K562 (cell line): ENCODE measurements around the gene MADD.

Source experiments
- FOXJ3 ChIP-seq: sonication (generic); formaldehyde crosslinking; IDR thresholded peaks from 2 replicates; pipeline ENCODE4 v1.4.0; 2020; ENCODE audit warnings: mild to moderate bottlenecking, missing genetic modification reagents
- HCFC1 ChIP-seq: IDR thresholded peaks from 2 replicates; pipeline ENCODE4 v1.6.1; 2012; ENCODE audit warnings: low read depth, low read length, improper control_type of control experiment
- JUND ChIP-seq, 2 experiments: IDR thresholded peaks; 2 replicates in 1 of 2; 3 replicates in 1 of 2; pipeline ENCODE4 v1.6.1; 2011; ENCODE audit warnings: borderline replicate concordance in 2 of 2, low read depth in 2 of 2, low read length in 2 of 2, improper control_type of control experiment in 1 of 2, missing biosample characterization in 1 of 2, missing genetic modification characterization in 1 of 2, missing genetic modification reagents in 1 of 2
- NFIC ChIP-seq: fragments of 450-650 bp; IDR thresholded peaks from 2 replicates; pipeline ENCODE4 v1.6.1; 2017; ENCODE audit warnings: mild to moderate bottlenecking, inconsistent platforms
- NR2C2 ChIP-seq, 2 experiments: fragments of 200-800 bp in 1 of 2; sonication (Bioruptor generic) in 1 of 2; sonication (generic) in 1 of 2; formaldehyde crosslinking in 1 of 2; IDR thresholded peaks; 2 replicates each; pipeline versions ENCODE4 v1.6.1 to v1.8.0; 2016 to 2022; ENCODE audit warnings: mild to moderate bottlenecking in 1 of 2, missing compliant biosample characterization in 1 of 2, missing genetic modification characterization in 1 of 2, missing genetic modification reagents in 1 of 2
- POLR2AphosphoS5 ChIP-seq: IDR thresholded peaks from 2 replicates; pipeline ENCODE4 v1.6.1; 2011; ENCODE audit warnings: mild to moderate bottlenecking, low read depth, low read length, moderate library complexity; ENCODE audit not compliant: control insufficient read depth, insufficient read depth
- RB1 ChIP-seq: fragments of 450-650 bp; IDR thresholded peaks from 2 replicates; pipeline ENCODE4 v1.6.1; 2017; ENCODE audit warnings: low read depth, mild to moderate bottlenecking
- TAF1 ChIP-seq: IDR thresholded peaks from 2 replicates; pipeline ENCODE4 v1.6.1; 2011; ENCODE audit warnings: mild to moderate bottlenecking, low read length, moderate library complexity; ENCODE audit not compliant: insufficient read depth, control insufficient read depth, severe bottlenecking; ENCODE audit errors: extremely low read depth
- TAF15 ChIP-seq: fragments of 200-400 bp; formaldehyde crosslinking; IDR thresholded peaks from 2 replicates; pipeline ENCODE4 v1.6.1; 2017; ENCODE audit warnings: mild to moderate bottlenecking, low read depth, low read length, moderate library complexity
- TRIM24 ChIP-seq, 2 experiments: fragments of 450-650 bp; IDR thresholded peaks; 2 replicates each; pipeline ENCODE4 v1.6.1; 2016
- YY1 ChIP-seq, 3 experiments: IDR thresholded peaks; 2 replicates each; pipeline ENCODE4 v1.6.1; 2011; ENCODE audit warnings: low read length in 2 of 3, mild to moderate bottlenecking in 2 of 3, moderate library complexity in 2 of 3, borderline replicate concordance in 1 of 3, control low read depth in 1 of 3, low read depth in 1 of 3; ENCODE audit not compliant: insufficient read depth in 3 of 3, insufficient replicate concordance in 2 of 3, control insufficient read depth in 1 of 3, insufficient read length in 1 of 3; ENCODE audit errors: extremely low read depth in 1 of 3
- ZNF408 ChIP-seq: fragments of 250-450 bp; sonication (Bioruptor Pico); IDR thresholded peaks from 2 replicates; pipeline ENCODE4 v1.4.0; 2020; ENCODE audit warnings: low read depth, mild to moderate bottlenecking, moderate library complexity
- ZNF436 ChIP-seq: fragments of 250-450, 450-650 bp; sonication (Bioruptor Pico); formaldehyde crosslinking; IDR thresholded peaks from 2 replicates; pipeline ENCODE4 v1.7.0; 2020; ENCODE audit warnings: mild to moderate bottlenecking
- TF ChIP-seq, protein P1 (sequence below), 3 experiments: IDR thresholded peaks in 2 of 3; conservative IDR thresholded peaks in 1 of 3; 2 replicates each; pipeline ENCODE4 v1.5.1; 2011 to 2012; ENCODE audit warnings: low read length in 3 of 3, mild to moderate bottlenecking in 3 of 3, control low read depth in 2 of 3, improper control_type of control experiment in 1 of 3, inconsistent platforms in 1 of 3, low read depth in 1 of 3, mixed read lengths in 1 of 3, moderate library complexity in 1 of 3; ENCODE audit not compliant: insufficient read depth in 2 of 3

DNA sequence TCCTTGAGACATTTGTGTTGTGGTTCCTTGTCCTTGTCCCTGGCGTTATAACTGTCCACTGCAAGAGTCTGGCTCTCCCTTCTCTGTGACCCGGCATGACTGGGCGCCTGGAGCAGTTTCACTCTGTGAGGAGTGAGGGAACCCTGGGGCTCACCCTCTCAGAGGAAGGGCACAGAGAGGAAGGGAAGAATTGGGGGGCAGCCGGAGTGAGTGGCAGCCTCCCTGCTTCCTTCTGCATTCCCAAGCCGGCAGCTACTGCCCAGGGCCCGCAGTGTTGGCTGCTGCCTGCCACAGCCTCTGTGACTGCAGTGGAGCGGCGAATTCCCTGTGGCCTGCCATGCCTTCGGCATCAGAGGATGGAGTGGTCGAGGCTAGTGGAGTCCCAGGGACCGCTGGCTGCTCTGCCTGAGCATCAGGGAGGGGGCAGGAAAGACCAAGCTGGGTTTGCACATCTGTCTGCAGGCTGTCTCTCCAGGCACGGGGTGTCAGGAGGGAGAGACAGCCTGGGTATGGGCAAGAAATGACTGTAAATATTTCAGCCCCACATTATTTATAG, 59.6 kb downstream of the MADD start:
- TF ChIP-seq ZNF436 (CRISPR knock-in tag) (no peak), RB1 (no peak), ZNF408 (CRISPR knock-in tag) (no peak), NFIC (no peak), NR2C2 (CRISPR knock-in tag; IDR thresholded peaks at IDR 0.05) (no peak), NR2C2 (tag; IDR thresholded peaks at IDR 0.05) (no peak), POLR2AphosphoS5 (no peak), TAF15 (no peak), TAF1 (no peak), YY1 (IDR thresholded peaks at IDR 0.05; ENCODE audit: borderline replicate concordance in 1 of 3, control insufficient read depth in 1 of 3, extremely low read depth in 1 of 3, insufficient read depth in 3 of 3, insufficient read length in 1 of 3, insufficient replicate concordance in 2 of 3, low read depth in 1 of 3, low read length in 2 of 3) (no peak), HCFC1 (no peak), FOXJ3 (CRISPR knock-in tag) (no peak), TRIM24 (IDR thresholded peaks at IDR 0.05) (no peak), JUND (IDR thresholded peaks at IDR 0.05; ENCODE audit: borderline replicate concordance, low read depth, low read length) (no peak), JUND (tag; IDR thresholded peaks at IDR 0.05; ENCODE audit: borderline replicate concordance, low read depth, low read length) (no peak)
- TF ChIP-seq, protein P1, sequence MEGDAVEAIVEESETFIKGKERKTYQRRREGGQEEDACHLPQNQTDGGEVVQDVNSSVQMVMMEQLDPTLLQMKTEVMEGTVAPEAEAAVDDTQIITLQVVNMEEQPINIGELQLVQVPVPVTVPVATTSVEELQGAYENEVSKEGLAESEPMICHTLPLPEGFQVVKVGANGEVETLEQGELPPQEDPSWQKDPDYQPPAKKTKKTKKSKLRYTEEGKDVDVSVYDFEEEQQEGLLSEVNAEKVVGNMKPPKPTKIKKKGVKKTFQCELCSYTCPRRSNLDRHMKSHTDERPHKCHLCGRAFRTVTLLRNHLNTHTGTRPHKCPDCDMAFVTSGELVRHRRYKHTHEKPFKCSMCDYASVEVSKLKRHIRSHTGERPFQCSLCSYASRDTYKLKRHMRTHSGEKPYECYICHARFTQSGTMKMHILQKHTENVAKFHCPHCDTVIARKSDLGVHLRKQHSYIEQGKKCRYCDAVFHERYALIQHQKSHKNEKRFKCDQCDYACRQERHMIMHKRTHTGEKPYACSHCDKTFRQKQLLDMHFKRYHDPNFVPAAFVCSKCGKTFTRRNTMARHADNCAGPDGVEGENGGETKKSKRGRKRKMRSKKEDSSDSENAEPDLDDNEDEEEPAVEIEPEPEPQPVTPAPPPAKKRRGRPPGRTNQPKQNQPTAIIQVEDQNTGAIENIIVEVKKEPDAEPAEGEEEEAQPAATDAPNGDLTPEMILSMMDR (IDR thresholded peaks at IDR 0.05 in 2 of 3, conservative IDR thresholded peaks at IDR 0.05 in 1 of 3; ENCODE audit: insufficient read depth in 2 of 3, low read depth in 1 of 3, low read length in 3 of 3), result no peak
